ENCODE measurements around the gene STRN3. TPM values are rescaled to one million over a fixed set of nuclear protein-coding genes. Genes with fewer than 3 reads are reported as not detected.
"Not testable (repeated sequence)": the region's sequence is repeated elsewhere in the genome, so short reads cannot be mapped to it uniquely, and the experiment has no call there.

Gene STRN3
- total RNA-seq, 2 experiments from 2014 or later: 25.2 to 37.0 TPM

DNA sequence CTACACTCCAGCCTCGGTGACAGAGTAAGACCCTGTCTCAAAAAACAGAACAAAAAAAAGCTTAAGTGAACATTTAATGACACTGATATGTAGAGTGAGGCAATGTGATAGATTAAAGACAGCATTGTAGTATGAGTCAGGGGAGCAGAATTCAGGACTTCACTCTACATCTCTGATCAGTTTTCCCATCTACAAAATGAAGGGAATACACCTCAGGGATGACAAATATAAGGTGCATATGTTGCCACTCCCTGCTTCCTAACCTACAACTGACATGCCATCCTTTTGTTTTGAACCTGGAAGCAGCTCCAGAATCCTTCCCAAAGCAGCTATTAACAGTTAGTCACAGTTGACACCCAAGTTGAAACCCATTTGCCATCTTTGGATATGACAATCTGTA, 30.9 kb upstream of the STRN3 start:
- DNase-seq (ENCODE audit: low spot score): no peak
- TF ChIP-seq EZH2phosphoT487 (IDR thresholded peaks at IDR 0.05; ENCODE audit: borderline replicate concordance, low read depth, low read length) (no peak), CTCF (conservative IDR thresholded peaks at IDR 0.05; ENCODE audit: low read length) (no peak)
- Histone ChIP-seq H3K4me3 (ENCODE audit: low read depth, low read length, poor library complexity, severe bottlenecking) (no peak overlapping the region), H3K27ac (ENCODE audit: low read depth, low read length, poor library complexity, severe bottlenecking) (no peak overlapping the region), H3K79me2 (ENCODE audit: insufficient read depth, low read depth, low read length) (no peaks in the 10 kb centered on the region), H2AFZ (ENCODE audit: low read length) (no peak overlapping the region), H3K4me1 (ENCODE audit: insufficient read depth, low read length, poor library complexity, severe bottlenecking) (peaks cover 12% of the 10 kb centered on the region), H3K36me3 (ENCODE audit: insufficient read depth, low read length) (no peaks in the 10 kb centered on the region), H3K9me3 (ENCODE audit: low read length) (no peaks in the 10 kb centered on the region), H3K9me2 (ENCODE audit: insufficient read depth, low read length) (no peaks in the 10 kb centered on the region), H4K20me1 (ENCODE audit: insufficient read depth, low read length) (no peaks in the 10 kb centered on the region), H3K4me2 (ENCODE audit: low read length) (no peak overlapping the region)
- ChIA-PET POLR2A (interaction anchor here (0.9 to 1.3 kb wide), 4 partner anchors 9 to 84 kb away, joined by 3 to 4 read pairs (median 4); no protein-coding TSS in a partner anchor), CTCF (ENCODE audit: unreplicated experiment) (no interaction called here)
- BruUV-seq (replicated peaks): no TSS peak
- intact Hi-C loops (cut with micrococcal nuclease; ENCODE audit: unreplicated experiment): no loop called here

GRCh38 chr14:31052905-31053586, 26.9 kb upstream of the STRN3 start:
- H3K36me3 ChIP-seq (ENCODE audit: insufficient read depth, low read length); H3K9me3 ChIP-seq (ENCODE audit: low read length); DNase-seq (ENCODE audit: low spot score); H3K27ac ChIP-seq (ENCODE audit: low read depth, low read length, poor library complexity, severe bottlenecking); H3K79me2 ChIP-seq (ENCODE audit: insufficient read depth, low read depth, low read length); H3K4me1 ChIP-seq (ENCODE audit: insufficient read depth, low read length, poor library complexity, severe bottlenecking); H3K4me2 ChIP-seq (ENCODE audit: low read length); H4K20me1 ChIP-seq (ENCODE audit: insufficient read depth, low read length); BruUV-seq (replicated peaks); H2AFZ ChIP-seq (ENCODE audit: low read length); H3K4me3 ChIP-seq (ENCODE audit: low read depth, low read length, poor library complexity, severe bottlenecking); intact Hi-C loops (cut with micrococcal nuclease; ENCODE audit: unreplicated experiment); H3K9me2 ChIP-seq (ENCODE audit: insufficient read depth, low read length): not testable (repeated sequence)
- ChIA-PET CTCF (ENCODE audit: unreplicated experiment) (interaction anchor here (0.6 to 0.7 kb wide), 2 partner anchors 20 to 401 kb away, joined by 3 read pairs; no protein-coding TSS in a partner anchor), POLR2A (interaction anchor here (0.6 to 0.9 kb wide), 2 partner anchors 11 to 12 kb away, joined by 6 to 7 read pairs; no protein-coding TSS in a partner anchor)

GRCh38 chr14:31051511-31051910, 25.3 kb upstream of the STRN3 start:
- no peak overlapping the region for H3K27ac ChIP-seq (ENCODE audit: low read depth, low read length, poor library complexity, severe bottlenecking)
- no TSS peak for BruUV-seq (replicated peaks)
- no peaks in the 10 kb centered on the region for H3K4me1 ChIP-seq (ENCODE audit: insufficient read depth, low read length, poor library complexity, severe bottlenecking)
- H3K9me3 ChIP-seq (ENCODE audit: low read length): no peaks in the 10 kb centered on the region
- DNase-seq (ENCODE audit: low spot score): no peak
- ChIA-PET POLR2A (no interaction called here), CTCF (ENCODE audit: unreplicated experiment) (no interaction called here)
- H3K4me2 ChIP-seq (ENCODE audit: low read length): no peak overlapping the region
- H3K9me2 ChIP-seq (ENCODE audit: insufficient read depth, low read length): no peaks in the 10 kb centered on the region
- H4K20me1 ChIP-seq (ENCODE audit: insufficient read depth, low read length): no peaks in the 10 kb centered on the region
- H3K36me3 ChIP-seq (ENCODE audit: insufficient read depth, low read length): no peaks in the 10 kb centered on the region
- no peak overlapping the region for H3K4me3 ChIP-seq (ENCODE audit: low read depth, low read length, poor library complexity, severe bottlenecking)
- intact Hi-C loops (cut with micrococcal nuclease; ENCODE audit: unreplicated experiment): no loop called here
- TF ChIP-seq CTCF (conservative IDR thresholded peaks at IDR 0.05; ENCODE audit: low read length): no peak
- no peak for TF ChIP-seq EZH2phosphoT487 (IDR thresholded peaks at IDR 0.05; ENCODE audit: borderline replicate concordance, low read depth, low read length)
- no peaks in the 10 kb centered on the region for H3K79me2 ChIP-seq (ENCODE audit: insufficient read depth, low read depth, low read length)
- no peak overlapping the region for H2AFZ ChIP-seq (ENCODE audit: low read length)

All from OCI-LY7 (cell line).